SK-N-SH treated with all-trans-retinoic acid at 6 μM for 48 hours (cell line): ENCODE results near the gene CTDSP2.

Experiments used
- OSR1 ChIP-seq: fragments of 250-450 bp; sonication (Bioruptor Pico); IDR thresholded peaks from 2 replicates; pipeline ENCODE4 v1.8.0; 2022; ENCODE audit warnings: moderate library complexity, mild to moderate bottlenecking, inconsistent platforms
- TF ChIP-seq, protein P1 (sequence below): fragments of 250-450 bp; sonication (Bioruptor Pico); IDR thresholded peaks from 2 replicates; pipeline ENCODE4 v1.5.0; 2020; ENCODE audit warnings: mild to moderate bottlenecking, moderate library complexity

DNA sequence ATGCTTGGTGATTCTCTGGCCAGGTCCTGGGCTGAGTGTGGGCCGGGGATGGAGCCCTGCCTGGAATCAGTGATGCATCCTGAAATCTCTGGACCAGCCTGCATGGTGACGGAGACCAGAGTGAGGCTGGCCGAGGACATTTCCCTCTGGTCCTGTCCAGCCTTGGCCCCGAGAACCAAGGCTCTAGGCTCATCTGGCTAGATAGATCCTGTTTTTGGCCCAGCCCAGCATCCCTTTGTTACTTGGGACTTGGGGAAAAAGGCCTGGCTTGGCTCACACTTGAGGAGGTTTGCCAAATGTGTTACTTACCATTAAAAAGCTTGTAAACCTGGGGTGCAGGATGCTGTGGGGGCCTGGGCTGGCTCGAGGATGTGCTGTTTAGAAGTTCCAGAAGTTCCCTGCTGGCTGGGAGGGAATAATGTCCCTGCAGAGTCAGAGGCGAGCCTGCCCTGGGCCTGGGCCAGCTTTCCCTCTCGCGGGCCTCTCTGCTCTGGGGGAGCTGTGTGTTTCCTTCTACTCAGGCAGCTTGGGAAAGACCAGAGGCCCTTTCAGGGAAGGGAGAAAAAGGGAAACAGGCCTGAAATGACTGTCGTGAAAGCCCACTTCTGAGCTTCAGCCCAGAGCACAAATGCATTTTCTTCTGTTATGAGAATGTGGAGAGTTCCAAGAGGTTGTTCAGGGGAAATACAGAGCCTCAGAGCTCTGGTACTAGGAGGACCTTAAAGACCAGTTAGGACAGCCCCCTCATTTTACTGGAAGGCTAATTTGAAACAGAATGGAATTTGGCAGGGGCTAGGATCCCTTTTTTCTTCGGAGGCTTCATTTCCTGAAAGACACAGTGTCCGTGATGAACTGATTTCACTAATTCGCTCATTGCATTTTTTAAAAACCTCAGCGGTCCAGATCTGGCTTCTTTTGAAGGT is 47.2 kb upstream of the CTDSP2 start:
- no peak for TF ChIP-seq OSR1 (CRISPR knock-in tag)
- TF ChIP-seq, protein P1, sequence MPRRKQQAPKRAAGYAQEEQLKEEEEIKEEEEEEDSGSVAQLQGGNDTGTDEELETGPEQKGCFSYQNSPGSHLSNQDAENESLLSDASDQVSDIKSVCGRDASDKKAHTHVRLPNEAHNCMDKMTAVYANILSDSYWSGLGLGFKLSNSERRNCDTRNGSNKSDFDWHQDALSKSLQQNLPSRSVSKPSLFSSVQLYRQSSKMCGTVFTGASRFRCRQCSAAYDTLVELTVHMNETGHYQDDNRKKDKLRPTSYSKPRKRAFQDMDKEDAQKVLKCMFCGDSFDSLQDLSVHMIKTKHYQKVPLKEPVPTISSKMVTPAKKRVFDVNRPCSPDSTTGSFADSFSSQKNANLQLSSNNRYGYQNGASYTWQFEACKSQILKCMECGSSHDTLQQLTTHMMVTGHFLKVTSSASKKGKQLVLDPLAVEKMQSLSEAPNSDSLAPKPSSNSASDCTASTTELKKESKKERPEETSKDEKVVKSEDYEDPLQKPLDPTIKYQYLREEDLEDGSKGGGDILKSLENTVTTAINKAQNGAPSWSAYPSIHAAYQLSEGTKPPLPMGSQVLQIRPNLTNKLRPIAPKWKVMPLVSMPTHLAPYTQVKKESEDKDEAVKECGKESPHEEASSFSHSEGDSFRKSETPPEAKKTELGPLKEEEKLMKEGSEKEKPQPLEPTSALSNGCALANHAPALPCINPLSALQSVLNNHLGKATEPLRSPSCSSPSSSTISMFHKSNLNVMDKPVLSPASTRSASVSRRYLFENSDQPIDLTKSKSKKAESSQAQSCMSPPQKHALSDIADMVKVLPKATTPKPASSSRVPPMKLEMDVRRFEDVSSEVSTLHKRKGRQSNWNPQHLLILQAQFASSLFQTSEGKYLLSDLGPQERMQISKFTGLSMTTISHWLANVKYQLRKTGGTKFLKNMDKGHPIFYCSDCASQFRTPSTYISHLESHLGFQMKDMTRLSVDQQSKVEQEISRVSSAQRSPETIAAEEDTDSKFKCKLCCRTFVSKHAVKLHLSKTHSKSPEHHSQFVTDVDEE (CRISPR knock-in tag) = peak; percentile 60; the same call in 1 of the 2 replicates
